Ishikawa (cell line): ENCODE data around the gene PUM1.

Experiments used
- CEBPB ChIP-seq: IDR thresholded peaks from 2 replicates; pipeline ENCODE4 v1.6.1; 2012
- CREB1 ChIP-seq: IDR thresholded peaks from 2 replicates; pipeline ENCODE4 v1.6.1; 2012; ENCODE audit warnings: low read depth
- EGR1 ChIP-seq: IDR thresholded peaks from 2 replicates; pipeline ENCODE4 v1.6.1; 2012
- EP300 ChIP-seq: IDR thresholded peaks from 2 replicates; pipeline ENCODE4 v1.6.1; 2012; ENCODE audit warnings: borderline replicate concordance
- FOXM1 ChIP-seq: IDR thresholded peaks from 2 replicates; pipeline ENCODE4 v1.6.1; 2012; ENCODE audit warnings: low read depth, borderline replicate concordance
- MAX ChIP-seq: IDR thresholded peaks from 2 replicates; pipeline ENCODE4 v1.6.1; 2012
- NFIC ChIP-seq: IDR thresholded peaks from 2 replicates; pipeline ENCODE4 v1.6.1; 2012
- RAD21 ChIP-seq: IDR thresholded peaks from 2 replicates; pipeline ENCODE4 v1.6.1; 2012; ENCODE audit warnings: low read depth
- REST ChIP-seq: IDR thresholded peaks from 2 replicates; pipeline ENCODE4 v1.6.1; 2012; ENCODE audit warnings: low read depth, mild to moderate bottlenecking
- TAF1 ChIP-seq: IDR thresholded peaks from 2 replicates; pipeline ENCODE4 v1.6.1; 2012; ENCODE audit warnings: low read depth, mild to moderate bottlenecking
- USF1 ChIP-seq: IDR thresholded peaks from 2 replicates; pipeline ENCODE4 v1.6.1; 2012
- YY1 ChIP-seq: IDR thresholded peaks from 2 replicates; pipeline ENCODE4 v1.6.1; 2012; ENCODE audit warnings: low read depth

- TF ChIP-seq RAD21 = no peak
- TF ChIP-seq NFIC = no peak
- TF ChIP-seq USF1 = no peak
- no peak for TF ChIP-seq EP300
- TF ChIP-seq MAX = no peak
- TF ChIP-seq CREB1 = no peak
- TF ChIP-seq REST = no peak
- no peak for TF ChIP-seq EGR1
- TF ChIP-seq YY1 = no peak
- no peak for TF ChIP-seq CEBPB
- no peak for TF ChIP-seq FOXM1
- no peak for TF ChIP-seq TAF1
Observed at GRCh38 chr1:31073044-31073443, 7.5 kb upstream of the PUM1 start.
